GM23338 (cell line): ENCODE data around the gene RRM1. TPM values are rescaled to one million over a fixed set of nuclear protein-coding genes. Genes with fewer than 3 reads are reported as not detected.

Experiments used
- ATAC-seq: fragments of 200-7000 bp; cut with Tn5 transposase; 3 replicates; pipeline ENCODE4 v1.9.1; 2020
- DNase-seq: peaks from one replicate; pipeline ENCODE4 v3.0.0-alpha.2; 2015; ENCODE audit warnings: low spot score
- H2AFZ ChIP-seq: fragments of 200-600 bp; sonication (generic); 2 replicates; pipeline ENCODE4 v1.8.0; 2016; ENCODE audit warnings: antibody characterized with exemption, mild to moderate bottlenecking, moderate library complexity
- H3F3A ChIP-seq: fragments of 200-600 bp; sonication (generic); replicated peaks from 2 replicates; pipeline ENCODE4 v1.8.0; 2017; ENCODE audit warnings: antibody characterized with exemption, mixed run types, low read depth
- H3K27ac ChIP-seq: fragments of 200-600 bp; sonication (generic); 2 replicates; pipeline ENCODE4 v1.6.1; 2016; ENCODE audit warnings: low read depth
- H3K27me3 ChIP-seq: fragments of 200-600 bp; sonication (generic); 2 replicates; pipeline ENCODE4 v1.8.0; 2016; ENCODE audit warnings: mild to moderate bottlenecking, mixed run types, moderate library complexity; ENCODE audit not compliant: insufficient read depth
- H3K36me3 ChIP-seq: fragments of 200-600 bp; sonication (generic); 2 replicates; pipeline ENCODE4 v1.8.0; 2016; ENCODE audit warnings: mild to moderate bottlenecking; ENCODE audit not compliant: insufficient read depth
- H3K4me1 ChIP-seq: fragments of 200-600 bp; sonication (generic); 2 replicates; pipeline ENCODE4 v1.8.0; 2016; ENCODE audit warnings: mild to moderate bottlenecking, moderate library complexity; ENCODE audit not compliant: insufficient read depth
- H3K4me2 ChIP-seq: fragments of 200-600 bp; sonication (generic); 2 replicates; pipeline ENCODE4 v1.7.1; 2017; ENCODE audit warnings: mixed run types
- H3K4me3 ChIP-seq: fragments of 200-600 bp; sonication (generic); 2 replicates; pipeline ENCODE4 v1.6.1; 2016; ENCODE audit warnings: mixed run types
- H3K79me2 ChIP-seq: fragments of 200-600 bp; sonication (generic); replicated peaks from 2 replicates; pipeline ENCODE4 v1.8.0; 2017; ENCODE audit warnings: mild to moderate bottlenecking; ENCODE audit not compliant: insufficient read depth
- H3K9me2 ChIP-seq: fragments of 200-600 bp; sonication (generic); 2 replicates; pipeline ENCODE4 v1.8.0; 2017; ENCODE audit not compliant: insufficient read depth
- H4K20me1 ChIP-seq: fragments of 200-600 bp; sonication (generic); replicated peaks from 2 replicates; pipeline ENCODE4 v1.8.0; 2017; ENCODE audit warnings: mild to moderate bottlenecking; ENCODE audit not compliant: insufficient read depth
- H3K27ac Mint-ChIP-seq: 2 replicates; pipeline ENCODE4 v1.8.0; 2020; ENCODE audit warnings: inconsistent platforms, mild to moderate bottlenecking, moderate library complexity, mixed read lengths
- H3K27me3 Mint-ChIP-seq: 3 replicates; pipeline ENCODE4 v1.8.0; 2022; ENCODE audit warnings: low read depth, mild to moderate bottlenecking, moderate library complexity, mixed read lengths, inconsistent platforms; ENCODE audit not compliant: insufficient read depth, poor library complexity
- H3K36me3 Mint-ChIP-seq: 3 replicates; pipeline ENCODE4 v1.8.0; 2021; ENCODE audit warnings: low read depth, mild to moderate bottlenecking, inconsistent platforms, moderate library complexity, mixed read lengths
- H3K4me1 Mint-ChIP-seq: 3 replicates; pipeline ENCODE4 v1.8.0; 2020; ENCODE audit warnings: mild to moderate bottlenecking, inconsistent platforms, mixed read lengths
- H3K4me3 Mint-ChIP-seq: 3 replicates; pipeline ENCODE4 v1.8.0; 2021; ENCODE audit warnings: moderate library complexity, mild to moderate bottlenecking, inconsistent platforms, mixed read lengths
- H3K9me3 Mint-ChIP-seq: 3 replicates; pipeline ENCODE4 v1.8.0; 2020; ENCODE audit warnings: moderate library complexity, mild to moderate bottlenecking, inconsistent platforms, mixed read lengths
- CTCF ChIP-seq, 2 experiments: fragments of 200-600 bp in 1 of 2; sonication (generic) in 1 of 2; conservative IDR thresholded peaks; 2 replicates each; pipeline versions ENCODE4 v1.5.1 to v1.6.1; 2016 to 2017; ENCODE audit warnings: antibody characterized with exemption in 2 of 2, low read depth in 2 of 2, mild to moderate bottlenecking in 2 of 2, moderate library complexity in 1 of 2
- EZH2 ChIP-seq: fragments of 200-600 bp; sonication (generic); IDR thresholded peaks from one replicate; pipeline ENCODE4 v1.8.0; 2017; ENCODE audit warnings: antibody characterized with exemption, mild to moderate bottlenecking, low read depth; ENCODE audit not compliant: unreplicated experiment
- EZH2phosphoT487 ChIP-seq: fragments of 200-600 bp; sonication (generic); IDR thresholded peaks from one replicate; pipeline ENCODE4 v1.8.1; 2018; ENCODE audit warnings: antibody characterized with exemption; ENCODE audit not compliant: unreplicated experiment
- JUNB ChIP-seq: IDR thresholded peaks from one replicate; pipeline ENCODE4 v1.6.1; 2016; ENCODE audit warnings: antibody characterized with exemption; ENCODE audit not compliant: unreplicated experiment
- NANOG ChIP-seq: IDR thresholded peaks from 2 replicates; pipeline ENCODE4 v1.6.1; 2016; ENCODE audit warnings: antibody characterized with exemption, borderline replicate concordance
- POLR2AphosphoS5 ChIP-seq: IDR thresholded peaks from 2 replicates; pipeline ENCODE4 v1.6.1; 2016; ENCODE audit warnings: antibody characterized with exemption, low read depth
- REST ChIP-seq: IDR thresholded peaks from one replicate; pipeline ENCODE4 v1.6.1; 2018; ENCODE audit warnings: antibody characterized with exemption; ENCODE audit not compliant: unreplicated experiment
- STAT1 ChIP-seq: IDR thresholded peaks from one replicate; pipeline ENCODE4 v1.6.1; 2016; ENCODE audit warnings: antibody characterized with exemption; ENCODE audit not compliant: unreplicated experiment
- ZNF331 ChIP-seq: fragments of 250-450 bp; sonication (Bioruptor Pico); IDR thresholded peaks from 2 replicates; pipeline ENCODE4 v1.5.0; 2020; ENCODE audit warnings: low read depth, mild to moderate bottlenecking, moderate library complexity
- ZNF462 ChIP-seq: fragments of 250-450 bp; sonication (Bioruptor Pico); IDR thresholded peaks from 2 replicates; pipeline ENCODE4 v1.5.0; 2020; ENCODE audit warnings: mild to moderate bottlenecking, moderate library complexity
- polyA plus RNA-seq: library from polyadenylated mRNA; unstranded; fragments of >200 nt; fragmentation: Nextera tagmentation; extraction: Ambion mirVana; gene quantifications from 2 replicates; pipeline ENCODE4 v1.2.1, GENCODE V29; 2016
- total RNA-seq: library from RNA; depleted of rRNA; stranded (reverse); fragments of >200 nt; shearing (Covaris generic); gene quantifications from 2 replicates; pipeline ENCODE4 v1.2.3, GENCODE V29; 2014

The RRM1 gene
- total and polyA plus RNA-seq, 2 experiments from 2014 or later = 47.3 to 96.8 TPM

- TF ChIP-seq ZNF462 (CRISPR knock-in tag) (no peak), STAT1 (no peak), EZH2phosphoT487 (no peak), POLR2AphosphoS5 (no peak), CTCF (conservative IDR thresholded peaks at IDR 0.05; ENCODE audit: low read depth in 2 of 2) (no peak)
Observed at GRCh38 chr11:4105916-4106315, 11.3 kb downstream of the RRM1 start (continued).

- Mint-ChIP-seq H3K4me1 (no peaks in the 10 kb centered on the region), H3K27ac (no peak overlapping the region), H3K36me3 (peaks cover 59% of the 10 kb centered on the region), H3K27me3 (peaks cover 3% of the 10 kb centered on the region), H3K9me3 (no peaks in the 10 kb centered on the region), H3K4me3 (no peak overlapping the region)
- H3K9me2 ChIP-seq = no peaks in the 10 kb centered on the region
- no peaks in the 10 kb centered on the region for H3K4me1 ChIP-seq
- no peaks in the 10 kb centered on the region for H3K79me2 ChIP-seq
- ATAC-seq = no peak
- H3K27ac ChIP-seq = no peak overlapping the region
- H3F3A ChIP-seq = no peaks in the 10 kb centered on the region
- peaks cover 51% of the 10 kb centered on the region; the same call in 1 of the 2 replicates for H3K36me3 ChIP-seq
- H3K27me3 ChIP-seq = no peaks in the 10 kb centered on the region
- no peaks in the 10 kb centered on the region for H4K20me1 ChIP-seq
- H2AFZ ChIP-seq = no peak overlapping the region
- H3K4me3 ChIP-seq = no peak overlapping the region
- no peak overlapping the region for H3K4me2 ChIP-seq
- DNase-seq = no peak
- TF ChIP-seq EZH2 (no peak), ZNF331 (no peak), STAT1 (no peak), REST (no peak), CTCF (conservative IDR thresholded peaks at IDR 0.05; ENCODE audit: low read depth in 2 of 2) (no peak), NANOG (no peak), JUNB (no peak)
Observed at GRCh38 chr11:4111834-4112233, 17.2 kb downstream of the RRM1 start.
